GM12878 (cell line): Measurements from ENCODE around the gene IFI27L1. TPM values are rescaled to one million over a fixed set of nuclear protein-coding genes. Genes with fewer than 3 reads are reported as not detected.

ENCODE experiments used
- ATF7 ChIP-seq: fragments of 450-650 bp; IDR thresholded peaks from 2 replicates; pipeline ENCODE4 v1.6.1; 2016; ENCODE audit warnings: low read depth, mild to moderate bottlenecking
- BACH1 ChIP-seq: fragments of 450-650 bp; IDR thresholded peaks from 2 replicates; pipeline ENCODE4 v1.6.1; 2017; ENCODE audit warnings: mild to moderate bottlenecking, borderline replicate concordance
- E2F4 ChIP-seq: IDR thresholded peaks from 2 replicates; pipeline ENCODE4 v1.6.1; 2012; ENCODE audit warnings: low read depth, low read length, improper control_type of control experiment
- E4F1 ChIP-seq: fragments of 450-650 bp; IDR thresholded peaks from 2 replicates; pipeline ENCODE4 v1.6.1; 2018; ENCODE audit warnings: borderline replicate concordance, mild to moderate bottlenecking; ENCODE audit not compliant: partially characterized antibody
- ETV6 ChIP-seq, 2 experiments: fragments of 450-650 bp in 1 of 2; IDR thresholded peaks in 1 of 2; conservative IDR thresholded peaks in 1 of 2; 2 replicates each; pipeline ENCODE4 v1.6.1; 2014; ENCODE audit warnings: antibody characterized with exemption in 1 of 2, borderline replicate concordance in 1 of 2, low read depth in 1 of 2, mild to moderate bottlenecking in 1 of 2, moderate library complexity in 1 of 2
- GABPA ChIP-seq: IDR thresholded peaks from 2 replicates; pipeline ENCODE4 v1.6.1; 2014; ENCODE audit warnings: antibody characterized with exemption, low read depth, mild to moderate bottlenecking, inconsistent platforms
- IRF4 ChIP-seq: IDR thresholded peaks from 2 replicates; pipeline ENCODE4 v1.6.1; 2011; ENCODE audit warnings: low read depth, low read length
- MXI1 ChIP-seq: fragments of 150-350 bp; IDR thresholded peaks from 2 replicates; pipeline ENCODE4 v1.6.1; 2011; ENCODE audit warnings: low read depth, mild to moderate bottlenecking, inconsistent platforms, low read length, improper control_type of control experiment
- NFYB ChIP-seq: IDR thresholded peaks from 2 replicates; pipeline ENCODE4 v1.6.1; 2011; ENCODE audit warnings: low read depth, mild to moderate bottlenecking, low read length, improper control_type of control experiment, moderate library complexity; ENCODE audit not compliant: insufficient read depth
- PML ChIP-seq: IDR thresholded peaks from 2 replicates; pipeline ENCODE4 v1.6.1; 2012; ENCODE audit warnings: low read length, inconsistent platforms
- POLR2A ChIP-seq: IDR thresholded peaks from 2 replicates; pipeline ENCODE4 v1.6.1; 2011; ENCODE audit warnings: low read depth, mild to moderate bottlenecking, low read length
- RB1 ChIP-seq: fragments of 450-650 bp; formaldehyde crosslinking; IDR thresholded peaks from 2 replicates; pipeline ENCODE4 v1.6.1; 2017; ENCODE audit warnings: mild to moderate bottlenecking, borderline replicate concordance
- RCOR1 ChIP-seq: conservative IDR thresholded peaks from 2 replicates; pipeline ENCODE4 v1.6.1; 2012; ENCODE audit warnings: low read depth, low read length, improper control_type of control experiment
- RELA ChIP-seq: fragments of 450-650 bp; IDR thresholded peaks from 2 replicates; pipeline ENCODE4 v1.8.0; 2014; ENCODE audit warnings: borderline replicate concordance; ENCODE audit not compliant: partially characterized antibody
- RELB ChIP-seq: fragments of 450-650 bp; IDR thresholded peaks from 2 replicates; pipeline ENCODE4 v1.6.1; 2017; ENCODE audit warnings: low read depth, mild to moderate bottlenecking, moderate library complexity
- SMC3 ChIP-seq: IDR thresholded peaks from 2 replicates; pipeline ENCODE4 v1.6.1; 2011; ENCODE audit warnings: low read length, improper control_type of control experiment, borderline replicate concordance
- SP1 ChIP-seq: IDR thresholded peaks from one replicate; pipeline ENCODE4 v1.6.1; 2011; ENCODE audit warnings: low read depth, low read length
- SRF ChIP-seq, 2 experiments: IDR thresholded peaks; 2 replicates each; pipeline ENCODE4 v1.6.1; 2011; ENCODE audit warnings: low read depth in 2 of 2, low read length in 2 of 2, mild to moderate bottlenecking in 1 of 2, moderate library complexity in 1 of 2
- SUZ12 ChIP-seq: fragments of 200-600 bp; sonication (generic); IDR thresholded peaks from one replicate; pipeline ENCODE4 v1.6.1; 2018; ENCODE audit warnings: antibody characterized with exemption, mild to moderate bottlenecking; ENCODE audit not compliant: unreplicated experiment
- TCF12 ChIP-seq: IDR thresholded peaks from 2 replicates; pipeline ENCODE4 v1.6.1; 2011; ENCODE audit warnings: low read depth, mild to moderate bottlenecking, low read length
- ZNF592 ChIP-seq: fragments of 450-650 bp; IDR thresholded peaks from 2 replicates; pipeline ENCODE4 v1.6.1; 2017; ENCODE audit warnings: mild to moderate bottlenecking, moderate library complexity
- polyA plus RNA-seq, 11 experiments: library from polyadenylated mRNA; depleted of rRNA in 4 of 11; unstranded in 6 of 11; stranded (reverse) in 5 of 11; fragments of >200 nt; fragmentation: Nextera tagmentation in 4 of 11; fragmentation: Illumina TruSeq in 1 of 11; extraction: Ambion mirVana in 4 of 11; extraction: Trizol in 1 of 11; gene quantifications; 1 replicate in 1 of 11; 2 replicates in 10 of 11; pipeline versions ENCODE4 v1.2.1 to v1.2.3, GENCODE V29; 2011 to 2016; ENCODE audit warnings: inconsistent platforms in 2 of 11, missing spikeins in 2 of 11, low read depth in 1 of 11
- total RNA-seq, 4 experiments: library from RNA; depleted of rRNA in 3 of 4; stranded (reverse); fragments of >200 nt in 3 of 4; fragmentation: Illumina TruSeq in 1 of 4; extraction: Trizol in 1 of 4; gene quantifications; 2 replicates each; pipeline versions ENCODE4 v1.2.1 to v1.2.3, GENCODE V29; 2013 to 2021

The IFI27L1 gene
- total and polyA plus RNA-seq, 10 of the 15 experiments (the other 5 are each of a cell fraction or from before 2014, with no cell fraction given): 17.4 to 38.8 (median 27.6) TPM

GRCh38 chr14:94080621-94081385, at the start of gene IFI27L1, which contains the start of gene DDX24 (continued):
- TF ChIP-seq RELB: no peak
- peak; percentile 19 for TF ChIP-seq E4F1
- TF ChIP-seq PML: peak; percentile 73; the same call in 1 of the 2 replicates
- TF ChIP-seq NFYB: peak; percentile 88
- no peak for TF ChIP-seq ZNF592
- TF ChIP-seq POLR2A: peak; percentile 98
- peak; percentile 86 for TF ChIP-seq SP1
- TF ChIP-seq ETV6 (conservative IDR thresholded peaks at IDR 0.05 in 1 of 2, IDR thresholded peaks at IDR 0.05 in 1 of 2; ENCODE audit: borderline replicate concordance in 1 of 2, low read depth in 1 of 2): no peak
- TF ChIP-seq TCF12: peak; percentile 71; the same call in 1 of the 2 replicates
- no peak for TF ChIP-seq RCOR1
- TF ChIP-seq E2F4: peak; percentile 84
- peak; percentile 86 for TF ChIP-seq MXI1
- no peak for TF ChIP-seq IRF4
- TF ChIP-seq SUZ12: no peak
- peak; percentile 91; the same call in 1 of the 2 replicates for TF ChIP-seq RB1
- 0 out of 2 replicates have a peak, but pooled peaks have one; percentile 18 for TF ChIP-seq BACH1
- no peak for TF ChIP-seq SMC3
- peak; percentile 18 for TF ChIP-seq RELA
- no peak for TF ChIP-seq SRF (IDR thresholded peaks at IDR 0.05; ENCODE audit: low read depth in 2 of 2, low read length in 2 of 2)
- TF ChIP-seq ATF7: no peak
- TF ChIP-seq GABPA: peak; percentile 90
